Lung (tissue), 12 donors: ENCODE measurements around the gene MYL12B. TPM values are rescaled to one million over a fixed set of nuclear protein-coding genes. Genes with fewer than 3 reads are reported as not detected.
A peak's percentile ranks its signal among the peaks of the same experiment; 100 is the strongest.

Experiments
- ATAC-seq: fragments of 200-7000 bp; cut with Tn5 transposase; one replicate; pipeline ENCODE4 v1.9.1; 2020; ENCODE audit warnings: moderate number of reproducible peaks; ENCODE audit not compliant: insufficient read depth, low FRiP score
- DNase-seq, 3 donors: peaks; one replicate each; pipeline ENCODE4 v3.0.0-alpha.2; 2013 to 2017
- H3K27ac ChIP-seq, 2 donors: one replicate each; pipeline ENCODE4 v1.5.1; 2013; ENCODE audit warnings: mild to moderate bottlenecking in 2 of 2, moderate library complexity in 2 of 2, control low read depth in 1 of 2, inconsistent platforms in 1 of 2, low read depth in 1 of 2, low read length in 1 of 2
- H3K27me3 ChIP-seq, 3 donors: one replicate each; pipeline ENCODE4 v1.5.1; 2013; ENCODE audit warnings: low read length in 2 of 3; ENCODE audit not compliant: control insufficient read depth in 3 of 3, insufficient read depth in 3 of 3
- H3K36me3 ChIP-seq, 4 donors: one replicate each; pipeline ENCODE4 v1.5.1; 2013; ENCODE audit warnings: low read length in 4 of 4, mild to moderate bottlenecking in 1 of 4, moderate library complexity in 1 of 4; ENCODE audit not compliant: control insufficient read depth in 4 of 4, insufficient read depth in 4 of 4
- H3K4me1 ChIP-seq, 5 donors: one replicate each; pipeline ENCODE4 v1.5.1; 2013; ENCODE audit warnings: low read length in 5 of 5, mild to moderate bottlenecking in 2 of 5, moderate library complexity in 1 of 5; ENCODE audit not compliant: control insufficient read depth in 5 of 5, insufficient read depth in 5 of 5
- H3K4me3 ChIP-seq: one replicate; pipeline ENCODE4 v1.5.1; 2013; ENCODE audit warnings: mild to moderate bottlenecking, control low read depth, moderate library complexity
- H3K9ac ChIP-seq, 2 donors: one replicate each; pipeline ENCODE4 v1.5.1; 2013; ENCODE audit warnings: low read length in 2 of 2, control low read depth in 1 of 2; ENCODE audit not compliant: insufficient read depth in 1 of 2
- H3K9me3 ChIP-seq, 4 donors: one replicate each; pipeline ENCODE4 v1.5.1; 2013; ENCODE audit warnings: low read length in 3 of 4, mild to moderate bottlenecking in 1 of 4, moderate library complexity in 1 of 4; ENCODE audit not compliant: control insufficient read depth in 4 of 4, insufficient read depth in 3 of 4
- CTCF ChIP-seq: IDR thresholded peaks from 2 replicates; pipeline ENCODE4 v1.5.1; 2012; ENCODE audit warnings: mild to moderate bottlenecking; ENCODE audit errors: control extremely low read depth, extremely low read depth
- WGBS, 2 donors: extraction: QIAGEN DNeasy Blood & Tissue Kit; methylation state at CpG; one replicate each; pipeline ENCODE4 v1.1.7; 2013; 5-methylcytosine and 5-hydroxymethylcytosine counted together
- polyA plus RNA-seq, 2 donors: library from polyadenylated mRNA; stranded (reverse); fragments of 200-250 nt; gene quantifications; one replicate each; pipeline ENCODE4 v1.2.1, GENCODE V29; 2013
- total RNA-seq, 2 donors: library from RNA; depleted of rRNA in 1 of 2; stranded (reverse); fragments of >200 nt in 1 of 2; gene quantifications; one replicate each; pipeline ENCODE4 v1.2.1, GENCODE V29; 2014 to 2021
- donor health status: control.
- donor health status: control.
- donor health status: Bipolar disorder and iron deficiency.
- donor health status: healthy.
- donor health status: DM: yes; HTN: yes; CAD: no.

The MYL12B gene
- total and polyA plus RNA-seq, 4 donors = 249 to 1,047 (median 418) TPM

- Histone ChIP-seq H3K4me3 (peak overlapping the region; percentile 24), H3K9me3 (no peaks in the 10 kb centered on the region), H3K27me3 (no peaks in the 10 kb centered on the region), H3K4me1 (peaks cover 0 to 20% (median 5%) of the 10 kb centered on the region in 5 donors), H3K36me3 (peaks cover 1 to 9% (median 5%) of the 10 kb centered on the region in 4 donors), H3K27ac (peak overlapping the region; percentile 39 to 100), H3K9ac (peak overlapping the region; percentile 89 to 93)
- DNase-seq (peak; percentile 17 to 77 (median 77)), ATAC-seq (no peak)
- WGBS, 2 donors = 5 to 7% methylated on average over 9 of the region's 9 CpGs
- no peak for TF ChIP-seq CTCF
These were observed 13.1 kb upstream of the MYL12B start for GRCh38 chr18:3248658-3249359.

GRCh38 chr18:3250237-3251107, 11.5 kb upstream of the MYL12B start:
- Histone ChIP-seq H3K4me3 (no peak overlapping the region), H3K27ac (peak overlapping the region; percentile 37 to 100), H3K36me3 (peaks cover 7 to 23% (median 15%) of the 10 kb centered on the region in 4 donors), H3K9ac (no peak overlapping the region), H3K9me3 (no peaks in the 10 kb centered on the region), H3K4me1 (peaks cover 0 to 19% (median 3%) of the 10 kb centered on the region in 5 donors), H3K27me3 (no peaks in the 10 kb centered on the region)
- WGBS, 2 donors = 35 to 46% methylated on average over 6 of the region's 6 CpGs
- DNase-seq (no peak), ATAC-seq (no peak)
- no peak for TF ChIP-seq CTCF

- 60 to 79% methylated on average over 8 of the region's 8 CpGs for WGBS, 2 donors
- no peak overlapping the region for H3K4me3 ChIP-seq
- DNase-seq (no peak), ATAC-seq (no peak)
- no peaks in the 10 kb centered on the region for H3K27me3 ChIP-seq
- no peaks in the 10 kb centered on the region for H3K9me3 ChIP-seq
- TF ChIP-seq CTCF = no peak
- H3K27ac ChIP-seq = peak overlapping the region in 1 of 2 donors; percentile 49
- H3K4me1 ChIP-seq = peaks cover 0 to 12% (median 3%) of the 10 kb centered on the region in 5 donors
- peaks cover 8 to 31% (median 20%) of the 10 kb centered on the region in 4 donors for H3K36me3 ChIP-seq
- H3K9ac ChIP-seq = no peak overlapping the region
These were observed 10.5 kb upstream of the MYL12B start for GRCh38 chr18:3251249-3251962.
